Measurements from ENCODE around the gene TNFRSF21.
"Not testable (repeated sequence)": the region's sequence is repeated elsewhere in the genome, so short reads cannot be mapped to it uniquely, and the experiment has no call there.

Gene TNFRSF21

DNA sequence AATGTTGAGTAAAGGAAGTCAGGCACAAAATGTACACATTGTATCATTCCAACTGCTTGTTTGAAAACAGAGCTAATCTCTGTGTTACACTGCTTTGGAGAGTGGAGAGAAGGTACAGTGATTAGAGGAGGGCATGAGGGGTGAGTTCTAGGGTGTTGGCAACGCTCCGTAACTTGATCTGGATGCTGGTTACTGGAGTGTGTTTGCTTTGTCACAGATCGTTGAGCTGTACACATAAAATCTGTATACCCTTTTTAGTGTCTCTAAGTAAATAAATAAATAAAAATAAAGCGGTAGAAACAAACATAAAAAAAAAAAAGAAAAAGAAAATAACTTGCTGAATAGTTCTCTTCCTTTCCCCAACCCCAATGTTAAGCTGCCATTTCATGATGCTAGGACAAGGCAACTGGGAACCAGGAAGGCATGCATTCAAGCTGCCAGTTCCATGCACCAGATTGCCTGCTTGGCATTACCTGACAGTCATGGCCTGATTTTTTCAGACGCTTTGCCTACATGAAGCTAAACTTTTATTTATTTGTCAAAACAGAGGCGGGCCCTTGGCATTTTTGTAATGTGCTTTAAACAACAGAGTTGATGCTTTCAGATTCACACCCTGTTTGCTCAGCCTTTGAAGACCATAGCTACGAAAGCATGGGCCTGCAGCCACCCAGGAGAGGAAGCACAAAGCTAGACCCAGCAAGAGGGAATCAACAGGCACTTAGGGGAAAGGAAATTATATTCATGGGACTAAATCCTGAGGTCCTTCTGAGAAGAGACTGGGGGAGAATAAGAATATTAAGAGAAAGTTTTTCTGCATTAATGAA lies 21.2 kb downstream of the TNFRSF21 start:
- peak; percentile 18 for DNase-seq

DNA sequence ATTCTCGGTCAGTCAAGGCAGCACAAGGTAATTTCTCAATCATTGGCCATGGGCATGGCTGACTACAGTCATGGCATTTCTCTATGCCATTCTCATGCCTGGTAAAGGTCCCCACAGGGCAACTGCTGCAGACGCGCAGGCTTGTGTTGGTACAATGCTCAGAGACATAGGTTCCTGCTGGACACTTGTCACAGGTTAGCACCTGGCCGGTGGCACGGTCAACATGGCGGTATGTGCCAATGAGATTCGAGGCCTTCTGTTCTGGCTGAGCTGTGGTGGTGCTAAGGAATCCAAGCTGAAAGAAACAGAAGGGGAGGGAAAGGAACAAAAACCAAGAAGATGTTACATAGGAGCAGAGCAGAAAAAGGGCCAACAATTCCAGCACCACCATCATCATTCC lies 23.4 kb downstream of the TNFRSF21 start:
- DNase-seq, result no peak

DNA sequence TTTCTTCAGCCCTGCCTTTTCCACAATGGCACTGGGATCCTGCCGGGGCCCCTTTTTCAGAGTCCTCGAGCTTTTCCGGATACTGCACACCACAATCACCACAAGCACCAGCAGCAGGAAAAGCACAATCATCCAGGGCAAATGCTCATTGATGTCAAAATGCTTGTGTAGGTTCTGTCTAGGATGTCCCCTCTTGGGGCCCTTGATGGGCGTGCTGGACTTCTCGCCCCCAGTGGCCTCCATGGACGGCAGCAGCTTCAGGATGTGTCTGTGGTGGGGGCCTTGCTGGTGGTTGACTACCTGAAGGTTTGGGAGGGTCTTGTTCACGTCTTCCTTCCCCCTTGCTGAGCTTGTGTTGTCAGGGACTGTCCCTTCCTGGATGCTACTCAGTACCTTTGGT lies 25.7 kb downstream of the TNFRSF21 start:
- DNase-seq, result no peak

DNA sequence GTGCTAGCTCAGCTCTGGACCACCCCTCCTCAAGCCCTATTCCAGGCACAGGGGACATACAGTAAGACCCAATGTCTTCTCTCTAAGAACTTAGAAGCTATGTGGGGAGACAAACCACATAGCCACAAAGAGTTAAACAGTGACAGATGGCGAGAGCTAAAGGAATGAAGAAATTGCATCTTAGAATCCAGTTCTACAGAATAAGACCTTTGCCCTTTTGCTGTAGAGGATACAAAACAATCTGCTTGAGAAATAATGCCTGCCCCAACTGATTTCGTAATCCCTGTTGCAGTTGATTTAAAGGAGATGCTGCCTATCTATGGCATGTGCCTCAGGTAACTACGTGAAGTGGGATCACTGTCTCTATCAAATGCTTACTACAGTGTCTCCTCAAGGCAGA lies 31.2 kb downstream of the TNFRSF21 start:
- no peak for DNase-seq

DNA sequence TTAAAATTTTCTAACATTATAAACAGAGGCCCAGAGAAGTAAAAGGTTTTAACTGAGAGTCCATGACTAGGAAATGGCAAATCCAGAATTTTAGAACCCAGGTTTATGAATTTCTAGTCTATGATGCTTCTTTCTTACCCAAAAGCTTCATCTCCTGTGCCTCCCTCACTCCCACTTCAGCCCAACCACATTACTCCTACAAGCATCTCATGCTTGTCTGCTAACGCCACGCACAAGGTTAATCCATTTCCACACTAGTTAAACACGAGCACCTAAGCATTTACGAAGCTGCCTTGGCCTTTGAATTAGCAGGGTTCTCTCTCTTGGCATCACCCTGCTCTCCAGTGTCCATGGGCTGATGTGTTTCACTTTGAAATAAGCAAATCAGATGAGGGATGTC lies 32.0 kb downstream of the TNFRSF21 start:
- DNase-seq, result no peak

DNA sequence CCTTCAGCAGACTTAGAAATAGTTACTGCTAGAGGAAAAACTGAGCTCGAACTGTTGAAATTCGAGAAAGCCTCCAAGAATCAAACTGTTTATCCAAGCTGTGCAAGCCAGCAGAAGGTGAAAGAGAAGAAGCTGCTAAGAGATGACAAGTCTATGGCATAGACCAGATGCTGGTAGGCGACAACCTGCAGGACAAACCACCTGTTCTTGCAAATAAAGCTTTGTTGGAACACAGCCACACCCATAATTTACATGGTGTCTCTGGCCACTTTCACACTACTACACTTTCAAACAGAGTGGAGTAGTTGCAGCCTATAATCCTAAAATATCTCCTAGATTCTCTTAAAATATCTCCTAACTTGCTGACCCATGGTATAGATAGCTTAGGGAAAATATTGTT lies 33.3 kb downstream of the TNFRSF21 start:
- no peak for DNase-seq

DNA sequence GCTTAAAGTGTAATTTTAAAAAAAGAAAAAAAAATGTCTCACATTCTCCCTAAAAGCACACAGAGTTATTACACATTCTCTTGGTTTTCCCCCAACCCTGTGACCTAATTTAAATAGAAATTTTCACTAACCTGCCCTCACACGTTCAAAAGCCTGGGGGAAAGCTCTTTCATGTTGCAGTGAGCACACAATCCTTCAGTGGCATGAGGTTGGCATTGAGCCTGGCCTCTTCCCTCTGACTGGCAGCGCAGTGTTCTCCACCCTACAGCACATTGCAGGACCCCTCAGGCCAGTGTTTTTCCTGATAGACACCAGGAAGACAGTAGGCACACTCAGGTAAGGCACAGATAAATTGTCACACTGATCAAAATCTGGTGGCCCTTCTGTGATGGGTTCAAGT lies 34.1 kb downstream of the TNFRSF21 start:
- DNase-seq, result no peak

DNA sequence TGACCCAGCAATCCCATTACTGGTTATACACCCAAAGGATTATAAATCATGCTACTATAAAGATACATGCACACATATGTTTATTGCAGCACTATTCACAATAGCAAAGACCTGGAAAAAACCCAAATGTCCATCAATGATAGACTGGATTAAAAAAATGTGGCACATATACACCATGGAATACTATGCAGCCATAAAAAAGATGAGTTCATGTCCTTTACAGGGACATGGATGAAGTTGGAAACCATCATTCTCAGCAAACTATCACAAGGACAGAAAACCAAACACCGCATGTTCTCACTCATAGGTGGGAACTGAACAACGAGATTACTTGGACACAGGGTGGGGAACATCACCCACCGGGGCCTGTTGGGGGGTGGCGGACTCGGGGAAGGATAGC lies 34.6 kb downstream of the TNFRSF21 start:
- DNase-seq, result not testable (repeated sequence)

DNA sequence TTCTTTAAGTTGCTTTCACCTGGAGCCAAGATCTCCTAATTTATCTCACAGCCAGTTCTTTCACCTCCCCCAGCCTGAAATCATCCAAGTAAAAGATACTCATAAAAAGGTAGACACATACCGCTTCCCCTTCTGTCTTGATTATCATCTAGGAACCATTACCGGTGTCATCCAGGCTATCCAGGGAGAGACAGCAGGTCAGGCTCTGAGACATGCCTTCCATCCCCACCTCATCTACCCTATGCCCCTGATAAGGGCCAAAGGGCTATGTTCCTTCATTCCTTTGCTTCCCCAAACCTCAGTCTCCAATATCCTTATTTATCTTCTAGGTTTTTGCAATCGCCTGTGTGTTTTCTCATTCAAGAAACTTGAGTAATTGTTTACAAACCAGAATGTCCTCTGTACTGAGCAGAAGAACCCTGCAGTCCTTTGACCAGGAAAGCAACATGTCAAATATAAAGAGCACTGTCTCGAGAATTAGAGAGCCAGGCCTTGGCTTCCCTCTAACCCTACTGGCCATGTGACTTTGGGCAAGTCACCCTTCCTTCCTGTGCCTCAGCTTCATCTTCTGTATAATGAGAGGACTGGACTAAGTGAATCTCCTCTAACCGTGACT lies 41.0 kb downstream of the TNFRSF21 start:
- no peak for DNase-seq

DNA sequence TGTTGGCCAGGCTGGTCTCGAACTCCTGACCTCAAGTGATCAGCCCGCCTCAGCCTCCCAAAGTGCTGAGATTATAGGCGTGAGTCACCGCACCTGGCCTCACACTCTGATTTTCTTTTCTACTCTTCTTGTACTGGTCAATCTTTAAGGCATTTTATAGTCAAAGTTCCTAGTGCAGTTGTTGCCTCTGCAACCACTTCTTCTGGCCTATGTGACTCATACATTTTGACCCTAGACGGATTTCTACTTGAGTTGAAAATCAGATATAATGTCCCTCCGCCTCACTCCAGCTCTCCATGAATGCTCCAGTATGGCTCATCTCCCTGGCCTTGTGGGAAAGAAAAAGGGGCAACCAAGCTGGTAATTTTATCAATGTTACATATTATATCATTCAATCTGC lies 42.4 kb downstream of the TNFRSF21 start:
- no peak for DNase-seq

DNA sequence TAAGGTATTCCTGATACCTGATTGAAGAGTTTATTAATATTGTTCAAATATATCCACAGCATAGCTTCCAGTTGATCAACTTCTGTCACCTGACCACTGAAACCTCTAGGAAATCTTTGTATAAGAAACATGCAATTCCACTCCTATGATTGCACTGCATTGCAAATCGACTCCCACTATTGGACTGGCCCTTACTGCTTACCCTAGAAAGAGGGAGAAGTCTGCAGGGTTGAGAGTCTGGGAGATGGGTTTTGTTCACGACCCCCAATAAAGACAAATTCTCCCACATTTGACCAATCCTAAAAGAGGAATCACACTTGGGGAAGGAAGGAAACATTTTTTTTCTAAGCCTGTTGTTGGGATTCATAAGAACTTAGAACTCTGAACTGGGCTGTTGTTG lies 43.7 kb downstream of the TNFRSF21 start:
- no peak for DNase-seq

DNA sequence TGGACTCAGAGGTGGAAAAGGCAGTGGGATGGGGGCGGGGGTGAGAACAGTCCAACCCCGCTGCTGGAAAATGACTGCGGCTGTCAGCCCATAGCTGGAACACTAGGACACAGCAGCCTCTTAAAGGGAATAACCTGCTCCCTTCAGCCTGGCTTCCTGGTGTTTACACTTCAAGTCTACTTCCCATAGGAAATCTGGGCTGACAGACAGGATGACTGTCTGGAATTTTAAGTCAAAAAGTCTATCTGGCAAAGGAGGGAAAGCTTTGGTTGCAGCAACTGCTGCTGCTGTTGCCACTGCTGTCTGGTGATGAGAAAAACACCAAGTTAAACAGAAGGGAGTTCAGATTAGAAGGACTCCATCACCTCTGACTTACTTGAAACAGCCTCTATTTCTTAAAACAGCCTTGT lies 44.9 kb downstream of the TNFRSF21 start:
- no peak for DNase-seq

DNA sequence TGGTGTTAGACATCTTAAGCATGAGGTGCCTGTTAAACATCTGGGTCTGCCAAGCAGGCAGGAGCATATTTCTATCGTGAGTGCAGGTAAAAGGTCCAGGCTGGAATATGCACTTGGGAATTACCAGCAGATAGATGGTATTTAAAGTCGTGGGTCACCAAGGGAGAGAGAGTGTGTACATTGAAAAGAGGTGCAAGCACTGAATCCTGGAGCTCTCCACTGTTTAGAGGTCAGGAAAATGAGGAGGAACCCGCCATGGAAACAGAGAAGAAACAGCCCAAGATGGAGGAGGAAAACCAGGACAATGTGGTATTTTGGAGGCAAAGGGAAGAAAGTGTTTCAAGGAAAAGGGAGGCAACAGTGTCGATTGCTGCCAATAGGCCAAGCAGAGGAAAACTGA lies 46.4 kb downstream of the TNFRSF21 start:
- no peak for DNase-seq

DNA sequence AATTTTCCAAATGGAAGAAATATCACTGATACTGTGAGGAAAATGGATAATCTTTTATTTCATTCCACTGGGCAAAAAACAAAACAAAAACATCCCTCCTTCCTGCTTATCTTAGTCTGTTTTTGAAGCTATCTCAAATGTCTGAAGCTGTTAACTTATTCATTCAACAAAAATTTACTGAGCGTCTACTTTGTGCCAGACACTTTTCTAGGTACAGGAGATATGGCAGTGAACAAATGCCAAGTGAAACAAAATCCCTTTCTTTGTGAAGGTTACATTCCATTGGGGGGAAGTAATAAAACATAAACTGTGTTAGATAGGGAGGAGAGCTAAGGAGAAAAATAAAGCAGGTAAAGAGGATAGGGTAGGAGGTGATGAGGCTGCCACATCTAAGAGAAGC lies 47.5 kb downstream of the TNFRSF21 start:
- DNase-seq, result no peak

DNA sequence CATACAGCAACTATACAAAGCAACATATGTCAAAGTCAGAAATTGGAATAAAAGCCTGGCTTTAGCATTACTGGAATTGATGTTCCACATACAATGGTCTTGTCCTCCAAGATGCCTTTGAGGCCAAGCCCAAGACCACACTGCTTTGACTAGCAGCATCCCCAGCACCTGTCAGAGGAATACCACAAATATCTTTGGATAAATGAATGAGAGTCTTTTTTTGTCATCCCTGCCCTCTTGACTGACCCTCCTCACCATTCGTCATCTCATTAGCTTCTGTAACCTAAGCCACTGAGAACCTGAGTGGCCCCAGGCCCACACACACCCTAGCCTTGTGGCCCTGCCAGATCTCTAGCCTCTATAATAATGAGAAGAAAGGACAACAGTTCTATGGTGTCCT lies 48.5 kb downstream of the TNFRSF21 start:
- no peak for DNase-seq

DNA sequence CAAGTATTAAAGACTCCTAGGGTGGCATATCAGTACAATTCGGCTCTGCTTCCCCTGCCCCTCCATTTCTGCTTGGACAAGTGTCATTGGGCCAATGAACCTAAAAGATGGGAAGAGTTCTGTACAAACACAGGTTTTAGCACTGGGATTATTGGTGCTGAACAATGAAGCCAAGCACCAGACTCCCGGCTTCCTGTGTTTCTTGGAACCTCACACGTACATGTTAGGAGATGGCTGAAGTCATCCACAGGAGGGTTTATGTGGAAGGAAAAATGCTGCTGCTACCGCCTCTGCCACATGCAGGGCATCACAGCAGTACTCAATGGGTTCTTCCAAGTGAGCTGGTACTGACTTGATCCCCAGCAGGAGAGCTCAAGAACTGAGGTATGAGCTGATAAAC lies 49.7 kb downstream of the TNFRSF21 start:
- no peak for DNase-seq

DNA sequence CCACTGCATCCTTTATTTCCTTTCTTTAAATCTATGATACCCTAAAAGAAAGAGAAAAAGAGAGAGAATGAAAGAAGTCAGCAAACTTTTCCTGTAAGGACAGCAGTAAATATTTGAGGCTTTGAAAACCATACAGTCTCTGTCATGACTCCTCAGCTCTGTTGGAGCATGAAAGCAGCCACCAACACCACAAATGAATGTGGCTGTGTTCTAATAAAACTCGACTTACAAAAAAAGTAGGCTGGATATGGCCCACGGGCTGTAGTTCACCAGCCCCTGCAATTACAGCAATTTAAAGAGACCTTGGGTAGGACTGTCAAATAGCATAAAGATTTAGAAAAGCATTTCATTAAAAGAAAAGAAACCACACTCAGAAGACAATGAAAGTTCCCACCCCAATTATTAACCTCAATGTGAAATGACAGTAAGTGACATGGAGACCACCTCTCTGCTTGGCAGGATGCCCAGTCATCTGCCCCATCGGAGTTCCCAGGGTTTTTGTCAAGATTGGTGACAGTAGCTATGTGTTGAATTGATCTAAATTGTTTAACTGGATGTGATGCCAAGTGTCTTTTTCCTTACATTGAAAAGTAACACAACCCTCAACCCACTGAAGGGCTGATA lies 50.9 kb downstream of the TNFRSF21 start:
- no peak for DNase-seq

DNA sequence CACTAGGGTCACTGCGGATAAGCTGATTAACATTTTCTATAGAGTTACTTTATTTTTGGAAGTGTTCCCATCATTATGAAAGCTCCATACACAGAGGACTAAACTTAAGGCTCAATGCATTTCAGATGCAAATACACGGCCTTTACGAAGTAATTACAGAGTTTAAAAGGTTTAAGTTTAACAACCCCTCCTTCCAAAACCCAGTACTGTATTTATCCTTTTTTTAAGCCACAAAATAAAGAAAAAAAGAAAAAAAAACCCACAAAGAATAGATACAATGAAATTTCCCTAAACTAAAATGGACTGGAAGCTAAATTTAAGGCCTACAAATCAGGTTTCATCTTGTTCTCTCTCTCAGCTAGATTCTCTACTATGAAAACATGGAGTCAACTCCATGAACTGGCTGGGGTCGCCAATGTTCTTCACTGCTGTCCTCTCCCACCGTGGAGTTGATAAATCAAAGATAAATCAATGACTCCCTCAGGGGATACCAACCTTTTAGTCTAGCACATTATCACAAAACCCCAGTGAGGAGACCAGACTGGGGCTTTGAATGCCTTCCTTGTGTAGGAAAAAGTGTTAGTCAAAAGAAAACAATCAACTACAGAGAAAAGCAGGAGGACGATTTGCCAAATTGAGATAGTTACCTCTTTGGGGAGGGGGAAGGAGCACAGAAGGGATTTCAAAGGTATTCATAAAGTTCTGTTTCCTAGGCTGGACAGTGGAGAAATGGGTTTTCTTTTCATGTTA lies 52.5 kb downstream of the TNFRSF21 start:
- no peak for DNase-seq

DNA sequence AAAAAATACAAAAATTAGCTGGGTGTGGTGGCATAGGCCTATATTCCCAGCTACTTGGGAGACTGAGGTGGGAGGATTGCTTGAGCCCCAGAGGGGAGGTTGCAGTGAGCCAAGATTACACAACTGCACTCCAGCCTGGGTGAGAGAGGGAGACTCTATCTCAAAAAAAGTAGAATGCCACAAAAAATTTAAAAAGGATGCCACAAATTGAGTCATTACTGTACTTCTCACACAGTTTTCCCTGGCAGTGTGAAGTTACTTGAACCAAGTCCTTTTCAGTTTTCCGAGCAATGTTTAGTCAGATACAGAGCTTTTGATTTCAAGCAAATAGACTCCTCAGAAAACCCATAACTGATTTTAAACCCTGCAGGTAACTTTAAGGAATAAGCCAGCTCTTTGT lies 53.3 kb downstream of the TNFRSF21 start:
- DNase-seq, result no peak

DNA sequence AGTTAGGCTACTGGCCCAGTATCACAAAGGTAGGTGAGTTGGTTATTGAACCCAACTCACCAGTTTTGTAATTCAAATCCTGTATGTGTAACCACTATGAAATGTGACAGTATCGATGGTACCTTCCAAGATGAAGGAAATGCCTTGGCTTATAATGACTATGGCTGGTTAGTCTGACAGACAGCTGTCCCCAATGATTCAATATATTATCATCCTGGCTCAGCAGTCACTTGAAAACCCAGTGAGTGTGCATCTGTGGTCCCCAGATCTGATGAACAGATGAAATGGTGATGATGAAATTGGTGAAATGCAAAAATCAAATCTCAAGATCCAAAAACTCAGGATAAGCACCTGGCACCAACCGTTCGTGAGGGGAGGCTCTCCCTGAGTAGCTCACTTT lies 54.8 kb downstream of the TNFRSF21 start:
- DNase-seq, result no peak

DNA sequence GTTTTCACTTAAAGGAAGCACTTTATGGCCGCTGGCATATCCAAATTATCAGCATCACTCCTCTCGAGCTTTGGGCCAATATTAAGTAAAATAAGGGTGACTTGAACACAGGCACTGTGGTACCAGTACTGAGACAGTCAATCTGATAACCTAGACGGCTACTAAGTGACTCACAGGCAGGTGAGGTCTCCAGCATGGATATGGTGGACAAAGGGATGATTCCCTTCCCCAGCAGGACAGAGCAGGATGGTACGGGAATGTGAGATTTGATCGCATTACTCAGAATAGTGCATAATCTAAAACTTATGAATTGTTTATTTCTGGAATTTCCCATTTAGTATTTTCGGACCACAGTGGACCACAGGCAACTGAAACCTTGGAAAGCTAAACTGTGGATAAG lies 55.7 kb downstream of the TNFRSF21 start:
- no peak for DNase-seq

DNA sequence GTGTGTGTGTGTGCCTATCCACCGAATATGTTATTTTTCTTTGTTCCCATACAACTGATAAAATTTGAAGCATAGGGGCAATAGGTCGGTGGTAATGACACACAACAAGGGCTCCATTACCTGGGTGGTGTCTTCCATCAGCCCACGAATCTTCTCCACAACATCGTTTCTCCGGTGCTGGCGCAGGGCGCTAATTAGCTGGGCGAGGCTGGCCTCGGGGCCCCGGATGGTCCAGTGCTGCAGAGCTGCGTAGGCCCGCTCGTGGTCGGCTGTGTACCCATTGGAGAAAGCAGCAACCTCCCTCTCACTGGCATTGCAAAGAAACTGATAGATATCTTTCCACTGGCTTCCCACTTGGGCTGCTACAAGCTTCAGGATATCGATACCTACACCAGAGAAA lies 56.6 kb downstream of the TNFRSF21 start:
- no peak for DNase-seq

DNA sequence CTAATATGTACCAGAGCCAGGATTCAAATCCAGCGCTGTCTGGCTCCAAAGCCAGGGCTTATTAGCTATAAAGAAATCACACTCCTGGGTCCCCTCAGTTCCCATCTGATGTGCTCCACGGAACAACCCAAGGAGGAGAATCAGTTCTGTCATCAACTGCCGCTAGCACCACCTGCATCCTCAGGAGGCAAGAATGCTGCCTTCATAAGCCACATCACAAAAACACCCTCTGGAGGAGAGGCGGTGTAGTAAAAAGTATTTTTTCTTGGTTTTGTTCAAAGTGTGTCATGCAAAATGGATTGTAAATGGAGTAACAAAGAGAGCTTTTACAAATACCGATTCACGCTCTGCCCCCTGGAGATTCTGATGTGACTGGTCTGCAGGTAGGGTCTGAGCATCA lies 57.1 kb downstream of the TNFRSF21 start:
- DNase-seq, result no peak

All from right kidney (tissue), 1 donor.